Measurements from ENCODE around the gene MTTP. TPM values are rescaled to one million over a fixed set of nuclear protein-coding genes. Genes with fewer than 3 reads are reported as not detected.
"Not testable (repeated sequence)": the region's sequence is repeated elsewhere in the genome, so short reads cannot be mapped to it uniquely, and the experiment has no call there.

MTTP gene
- 45.1 and 54.9 TPM in 2 replicates for total RNA-seq
- long read RNA-seq, full-length matches to known transcripts: 705 of 782 reads
- long read RNA-seq, partial matches to known transcripts: 45 of 782 reads
- long read RNA-seq, other reads (novel, unspliced or antisense): 32 of 782 reads

DNA sequence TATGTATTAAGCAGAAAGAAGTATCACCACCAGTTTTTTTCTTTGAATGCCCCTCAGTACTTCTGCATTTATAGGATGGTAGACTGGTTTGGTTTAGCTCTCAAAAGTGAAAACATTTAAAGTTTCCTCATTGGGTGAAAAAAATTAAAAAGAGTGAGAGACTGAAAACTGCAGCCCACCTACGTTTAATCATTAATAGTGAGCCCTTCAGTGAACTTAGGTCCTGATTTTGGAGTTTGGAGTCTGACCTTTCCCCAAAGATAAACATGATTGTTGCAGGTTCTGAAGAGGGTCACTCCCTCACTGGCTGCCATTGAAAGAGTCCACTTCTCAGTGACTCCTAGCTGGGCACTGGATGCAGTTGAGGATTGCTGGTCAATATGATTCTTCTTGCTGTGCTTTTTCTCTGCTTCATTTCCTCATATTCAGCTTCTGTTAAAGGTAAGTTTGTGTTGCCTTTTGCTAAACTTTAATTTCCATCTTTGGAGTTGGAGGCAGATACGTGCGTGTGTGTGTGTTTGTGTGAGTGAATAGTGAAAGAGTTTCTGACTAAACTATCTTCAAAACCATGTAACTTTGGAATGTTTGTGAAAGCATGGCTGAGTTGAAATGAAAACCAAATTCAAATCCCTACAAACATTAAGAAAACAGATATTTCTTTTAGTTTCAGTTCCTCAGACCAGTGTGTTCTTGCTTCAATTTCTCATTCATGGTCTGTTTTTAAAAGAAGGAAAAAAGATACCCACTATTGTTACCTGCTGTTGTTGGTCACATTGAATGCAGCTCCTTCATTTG is at the start of gene MTTP:
Gene MTTP (plus strand): TSS at position 295 of the 795 bp plus-strand sequence. CDS start 86 bp downstream, at position 381.
- Mint-ChIP-seq H3K36me3 (ENCODE audit: insufficient read depth) (peaks cover 2% of the 10 kb centered on the region), H3K9me3 (ENCODE audit: low read depth) (no peaks in the 10 kb centered on the region), H3K27ac (peak within 1 kb of the TSS; percentile 86), H3K4me3 (ENCODE audit: low read depth) (peak within 1 kb of the TSS; percentile 74), H3K4me1 (ENCODE audit: low read depth) (peaks cover 33% of the 10 kb centered on the region), H3K27me3 (no peaks in the 10 kb centered on the region)
- TF ChIP-seq CTCF (IDR thresholded peaks at IDR 0.05; ENCODE audit: unreplicated experiment): no peak
- no peak for DNase-seq (ENCODE audit: low spot score, unreplicated experiment)

GRCh38 chr4:99529228-99529627 is 45.4 kb upstream of the MTTP start:
- Mint-ChIP-seq H3K9me3 (ENCODE audit: low read depth) (no peaks in the 10 kb centered on the region), H3K27me3 (no peaks in the 10 kb centered on the region), H3K4me3 (ENCODE audit: low read depth) (no peak overlapping the region), H3K4me1 (ENCODE audit: low read depth) (peaks cover 1% of the 10 kb centered on the region), H3K27ac (no peak overlapping the region), H3K36me3 (ENCODE audit: insufficient read depth) (no peaks in the 10 kb centered on the region)
- no peak for TF ChIP-seq CTCF (IDR thresholded peaks at IDR 0.05; ENCODE audit: unreplicated experiment)
- DNase-seq (ENCODE audit: low spot score, unreplicated experiment): no peak

DNA sequence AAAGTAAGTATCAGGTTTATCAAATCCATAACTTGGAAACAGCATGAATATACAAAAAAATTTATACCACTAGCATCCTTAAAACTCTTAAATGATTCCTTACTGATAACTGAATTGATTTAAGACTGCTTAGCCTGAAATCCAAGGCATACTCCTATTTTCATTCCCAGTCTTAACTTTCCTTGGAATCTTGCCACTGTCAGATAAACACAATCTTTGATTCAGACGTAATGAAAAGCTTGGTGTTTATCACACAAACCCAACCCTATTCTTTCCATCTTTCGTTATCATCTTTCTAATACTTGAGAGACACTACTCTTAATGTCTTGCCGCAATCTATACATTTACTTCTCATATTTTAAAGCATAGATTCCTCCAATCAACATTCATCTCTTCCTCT is 44.7 kb upstream of the MTTP start:
- H3K27me3 Mint-ChIP-seq: no peaks in the 10 kb centered on the region
- no peaks in the 10 kb centered on the region for H3K36me3 Mint-ChIP-seq (ENCODE audit: insufficient read depth)
- H3K9me3 Mint-ChIP-seq (ENCODE audit: low read depth): no peaks in the 10 kb centered on the region
- DNase-seq (ENCODE audit: low spot score, unreplicated experiment): no peak
- no peak for TF ChIP-seq CTCF (IDR thresholded peaks at IDR 0.05; ENCODE audit: unreplicated experiment)
- no peak overlapping the region for H3K4me3 Mint-ChIP-seq (ENCODE audit: low read depth)
- H3K4me1 Mint-ChIP-seq (ENCODE audit: low read depth): peaks cover 1% of the 10 kb centered on the region
- no peak overlapping the region for H3K27ac Mint-ChIP-seq

DNA sequence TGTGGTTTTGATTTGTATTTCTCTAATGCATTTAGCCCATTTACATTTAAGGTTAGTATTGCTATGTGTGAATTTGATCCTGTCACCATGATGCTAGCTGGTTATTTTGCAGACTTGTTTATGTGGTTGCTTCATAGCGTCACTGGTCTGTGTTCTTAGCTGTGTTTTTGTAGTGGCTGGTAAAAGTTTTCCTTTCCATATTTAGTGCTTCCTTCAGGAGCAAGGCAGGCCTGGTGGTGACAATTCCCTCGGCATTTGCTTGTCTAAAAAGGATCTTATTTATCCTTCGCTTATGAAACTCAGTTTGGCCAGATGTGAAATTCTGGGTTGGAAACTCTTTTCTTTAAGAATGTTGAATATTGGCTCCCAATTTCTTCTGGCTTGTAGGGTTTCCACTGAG is 39.9 kb upstream of the MTTP start:
- H3K9me3 Mint-ChIP-seq (ENCODE audit: low read depth); H3K27me3 Mint-ChIP-seq; H3K4me3 Mint-ChIP-seq (ENCODE audit: low read depth); H3K27ac Mint-ChIP-seq; DNase-seq (ENCODE audit: low spot score, unreplicated experiment); H3K36me3 Mint-ChIP-seq (ENCODE audit: insufficient read depth): not testable (repeated sequence)
- H3K4me1 Mint-ChIP-seq (ENCODE audit: low read depth): peaks cover 22% of the 10 kb centered on the region

DNA sequence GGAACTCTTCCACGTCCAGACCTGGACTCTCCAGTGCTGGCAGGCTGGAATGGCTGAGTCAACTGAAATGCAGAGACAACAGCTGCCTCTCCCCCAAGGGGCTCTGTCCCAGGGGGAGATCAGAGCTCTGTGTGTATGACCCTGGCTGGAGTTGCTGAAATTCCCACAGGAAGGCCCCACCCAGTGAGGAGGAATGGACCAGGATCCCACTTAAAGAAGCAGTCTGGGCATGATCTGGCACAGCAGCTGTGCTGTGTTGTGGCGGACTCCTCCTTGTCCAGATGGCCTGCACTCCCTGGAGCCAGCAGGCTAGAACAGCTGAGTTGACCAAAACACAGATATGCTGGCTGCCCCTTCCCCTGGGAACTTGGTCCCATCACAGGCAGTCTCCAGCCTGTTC is 38.4 kb upstream of the MTTP start:
- TF ChIP-seq CTCF (IDR thresholded peaks at IDR 0.05; ENCODE audit: unreplicated experiment): no peak
- Mint-ChIP-seq H3K4me3 (ENCODE audit: low read depth) (no peak overlapping the region), H3K9me3 (ENCODE audit: low read depth) (peaks cover 5% of the 10 kb centered on the region), H3K27ac (no peak overlapping the region), H3K36me3 (ENCODE audit: insufficient read depth) (no peaks in the 10 kb centered on the region), H3K4me1 (ENCODE audit: low read depth) (peaks cover 25% of the 10 kb centered on the region), H3K27me3 (no peaks in the 10 kb centered on the region)
- DNase-seq (ENCODE audit: low spot score, unreplicated experiment): no peak

DNA sequence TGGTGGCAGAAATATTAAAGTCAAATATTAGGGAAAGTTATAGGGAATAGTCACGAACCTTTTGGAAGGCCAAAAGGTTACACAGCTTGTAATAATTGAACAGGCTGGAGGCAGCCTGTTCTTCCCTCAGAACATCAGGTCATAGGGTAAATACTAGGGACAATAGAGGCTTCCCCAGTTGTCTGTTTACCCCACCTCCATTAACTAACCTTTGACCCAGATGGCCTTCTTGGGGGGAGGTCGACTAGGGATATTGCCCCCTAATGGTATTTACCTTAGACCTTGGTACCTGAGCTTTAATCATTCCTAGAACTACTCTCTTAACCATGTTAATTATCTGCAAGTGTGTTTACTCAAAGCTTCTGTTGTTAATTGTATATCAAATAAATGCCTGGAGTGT is 37.8 kb upstream of the MTTP start:
- no peak for DNase-seq (ENCODE audit: low spot score, unreplicated experiment)
- no peaks in the 10 kb centered on the region for H3K27me3 Mint-ChIP-seq
- TF ChIP-seq CTCF (IDR thresholded peaks at IDR 0.05; ENCODE audit: unreplicated experiment): no peak
- no peak overlapping the region for H3K4me3 Mint-ChIP-seq (ENCODE audit: low read depth)
- H3K36me3 Mint-ChIP-seq (ENCODE audit: insufficient read depth): no peaks in the 10 kb centered on the region
- peaks cover 5% of the 10 kb centered on the region for H3K9me3 Mint-ChIP-seq (ENCODE audit: low read depth)
- H3K4me1 Mint-ChIP-seq (ENCODE audit: low read depth): peaks cover 27% of the 10 kb centered on the region
- no peak overlapping the region for H3K27ac Mint-ChIP-seq

All from progenitor cell of endocrine pancreas (in vitro differentiated cells).